GM13976 (cell line): Measurements from ENCODE around the gene ERBIN.
"Not testable (repeated sequence)": the region's sequence is repeated elsewhere in the genome, so short reads cannot be mapped to it uniquely, and the experiment has no call there.

ENCODE experiments used
- DNase-seq: peaks from one replicate; pipeline ENCODE4 v3.0.0; 2012; ENCODE audit warnings: low spot score
- in situ Hi-C: fragments of 300-500 bp; cut with MboI; formaldehyde crosslinking; loops from one replicate; pipeline ENCODE4 v1.12.0; 2022; ENCODE audit warnings: low sequenced_read_pairs, mixed read lengths, inconsistent platforms; ENCODE audit not compliant: unreplicated experiment
- TF ChIP-seq, protein P1 (sequence below): IDR thresholded peaks from 2 replicates; pipeline ENCODE4 v1.5.1; 2012; ENCODE audit warnings: borderline replicate concordance, mild to moderate bottlenecking; ENCODE audit not compliant: insufficient read depth; ENCODE audit errors: extremely low read depth, missing control alignments, control extremely low read depth

Gene ERBIN

DNA sequence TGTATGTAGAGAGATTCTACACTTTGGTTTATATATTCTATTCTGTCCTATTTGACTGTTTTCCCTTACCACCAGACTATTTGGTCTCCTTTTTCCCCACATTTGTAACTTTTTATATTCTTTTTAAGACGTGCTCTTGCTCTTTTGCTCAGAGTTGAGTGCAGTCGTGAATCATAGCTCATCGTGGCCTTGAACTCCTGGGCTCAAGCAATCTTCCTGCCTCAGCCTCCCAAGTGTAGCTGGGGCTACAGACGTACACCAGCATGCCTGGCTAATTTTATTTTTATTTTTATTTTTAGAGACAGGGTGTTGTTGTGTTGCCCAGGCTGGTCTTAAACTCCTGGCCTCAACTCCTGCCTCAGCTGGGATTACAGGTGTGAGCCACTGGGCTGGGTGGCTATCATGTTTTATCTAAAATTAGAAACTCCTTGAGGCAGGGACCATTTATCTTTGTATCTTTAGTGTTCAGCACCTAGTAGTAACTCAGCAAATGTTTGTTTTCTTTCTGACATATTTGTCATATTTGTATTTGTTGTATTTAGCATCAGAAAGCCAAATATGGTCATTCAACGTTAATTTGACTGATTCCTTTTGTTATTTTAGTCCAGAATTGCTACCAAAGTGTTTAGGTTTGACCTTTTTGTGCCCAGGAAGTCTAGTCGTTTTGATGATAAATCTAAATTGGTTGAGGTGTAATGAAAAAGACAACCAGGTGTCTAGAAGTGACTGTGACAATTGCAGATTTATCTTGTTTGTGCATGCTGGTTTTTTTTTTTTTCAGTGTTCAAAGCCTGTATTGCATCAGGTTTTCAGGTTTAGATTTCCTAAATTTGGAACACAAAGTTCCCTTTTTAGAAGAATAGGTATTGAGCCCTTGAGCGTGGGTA lies 44.3 kb downstream of the ERBIN start:
- no peak for DNase-seq
- TF ChIP-seq, protein P1, sequence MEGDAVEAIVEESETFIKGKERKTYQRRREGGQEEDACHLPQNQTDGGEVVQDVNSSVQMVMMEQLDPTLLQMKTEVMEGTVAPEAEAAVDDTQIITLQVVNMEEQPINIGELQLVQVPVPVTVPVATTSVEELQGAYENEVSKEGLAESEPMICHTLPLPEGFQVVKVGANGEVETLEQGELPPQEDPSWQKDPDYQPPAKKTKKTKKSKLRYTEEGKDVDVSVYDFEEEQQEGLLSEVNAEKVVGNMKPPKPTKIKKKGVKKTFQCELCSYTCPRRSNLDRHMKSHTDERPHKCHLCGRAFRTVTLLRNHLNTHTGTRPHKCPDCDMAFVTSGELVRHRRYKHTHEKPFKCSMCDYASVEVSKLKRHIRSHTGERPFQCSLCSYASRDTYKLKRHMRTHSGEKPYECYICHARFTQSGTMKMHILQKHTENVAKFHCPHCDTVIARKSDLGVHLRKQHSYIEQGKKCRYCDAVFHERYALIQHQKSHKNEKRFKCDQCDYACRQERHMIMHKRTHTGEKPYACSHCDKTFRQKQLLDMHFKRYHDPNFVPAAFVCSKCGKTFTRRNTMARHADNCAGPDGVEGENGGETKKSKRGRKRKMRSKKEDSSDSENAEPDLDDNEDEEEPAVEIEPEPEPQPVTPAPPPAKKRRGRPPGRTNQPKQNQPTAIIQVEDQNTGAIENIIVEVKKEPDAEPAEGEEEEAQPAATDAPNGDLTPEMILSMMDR: no peak
- in situ Hi-C loops: no loop called here

DNA sequence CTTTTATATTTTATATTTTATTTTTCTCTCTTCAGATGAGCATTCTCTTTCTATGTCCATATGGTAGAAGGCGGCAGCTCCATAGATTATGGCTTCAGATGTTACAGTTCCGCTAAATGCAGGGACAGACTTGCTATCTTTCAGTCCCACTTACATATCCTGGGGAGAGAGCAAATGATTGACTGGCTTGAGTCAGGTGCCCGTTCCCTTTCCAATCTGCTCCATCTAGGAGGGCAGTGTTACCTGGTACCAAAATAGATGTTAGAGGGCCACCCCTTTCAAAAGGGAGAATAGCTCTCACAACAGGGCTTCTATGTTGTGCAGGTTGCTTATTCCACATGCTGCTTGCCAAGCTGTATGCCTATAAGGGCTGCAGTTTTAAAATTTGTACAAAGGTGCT lies 45.3 kb downstream of the ERBIN start:
- TF ChIP-seq, protein P1: no peak

DNA sequence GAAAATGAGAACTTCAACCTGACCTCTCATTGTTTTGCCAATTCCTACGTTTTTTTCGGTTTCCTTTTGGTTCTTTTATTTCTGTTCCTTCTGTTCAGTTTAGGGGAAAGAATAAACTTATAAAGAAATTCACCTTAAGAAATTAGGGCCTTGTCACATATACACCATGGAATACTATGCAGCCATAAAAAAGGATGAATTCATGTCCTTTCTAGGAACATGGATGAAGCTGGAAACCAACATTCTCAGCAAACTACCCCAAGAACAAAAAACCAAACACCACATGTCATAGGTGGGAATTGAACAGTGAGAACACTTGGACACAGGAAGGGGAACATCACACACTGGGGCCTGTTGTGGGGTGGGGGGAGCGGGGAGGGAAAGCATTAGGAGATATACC lies 46.5 kb downstream of the ERBIN start:
- in situ Hi-C loops, DNase-seq: not testable (repeated sequence)

More for the DNA sequence above, 45.3 kb downstream of the ERBIN start:
- in situ Hi-C loops: no loop called here
- DNase-seq: no peak

DNA sequence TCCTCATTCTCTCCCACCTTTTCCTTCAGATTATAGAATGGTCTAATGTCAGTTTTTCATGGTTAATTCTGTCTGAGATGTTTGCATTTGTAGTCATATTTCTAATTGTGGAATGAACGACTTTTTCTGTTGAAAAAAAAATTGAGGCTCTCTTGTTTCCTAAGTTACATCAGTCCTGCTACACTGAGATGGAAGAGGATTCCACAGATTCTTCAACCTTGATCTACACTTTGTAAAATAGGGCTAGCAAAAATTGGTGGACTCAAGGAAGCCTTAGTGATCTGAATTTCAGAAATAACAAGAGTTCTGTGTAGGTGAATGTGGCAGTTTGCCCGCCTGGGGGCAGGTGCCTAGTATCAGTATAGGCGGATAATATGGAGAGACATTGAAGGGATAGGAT lies 51.9 kb downstream of the ERBIN start:
- in situ Hi-C loops: no loop called here
- TF ChIP-seq, protein P1: no peak

DNA sequence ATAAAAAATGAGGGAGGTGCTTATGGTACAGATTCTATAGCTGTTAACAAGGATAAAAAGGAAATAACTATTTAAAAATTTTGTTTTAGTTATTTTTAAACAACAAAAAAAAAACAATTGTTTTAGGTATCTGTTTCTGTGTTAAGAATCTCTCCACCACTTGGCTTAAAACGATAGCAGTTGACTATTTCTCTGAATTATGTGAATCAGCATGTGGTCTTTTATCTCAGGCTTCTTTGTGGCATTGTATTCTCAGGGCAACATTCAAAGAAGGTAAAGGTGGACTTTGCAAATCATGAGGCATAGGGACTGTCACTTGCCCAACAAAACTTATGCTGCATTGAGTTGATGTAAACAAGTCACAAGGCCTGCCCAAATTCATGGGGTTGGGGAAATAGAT lies 55.2 kb downstream of the ERBIN start:
- in situ Hi-C loops: no loop called here
- TF ChIP-seq, protein P1: no peak
- no peak for DNase-seq

More for the DNA sequence above, 51.9 kb downstream of the ERBIN start:
- DNase-seq: no peak

DNA sequence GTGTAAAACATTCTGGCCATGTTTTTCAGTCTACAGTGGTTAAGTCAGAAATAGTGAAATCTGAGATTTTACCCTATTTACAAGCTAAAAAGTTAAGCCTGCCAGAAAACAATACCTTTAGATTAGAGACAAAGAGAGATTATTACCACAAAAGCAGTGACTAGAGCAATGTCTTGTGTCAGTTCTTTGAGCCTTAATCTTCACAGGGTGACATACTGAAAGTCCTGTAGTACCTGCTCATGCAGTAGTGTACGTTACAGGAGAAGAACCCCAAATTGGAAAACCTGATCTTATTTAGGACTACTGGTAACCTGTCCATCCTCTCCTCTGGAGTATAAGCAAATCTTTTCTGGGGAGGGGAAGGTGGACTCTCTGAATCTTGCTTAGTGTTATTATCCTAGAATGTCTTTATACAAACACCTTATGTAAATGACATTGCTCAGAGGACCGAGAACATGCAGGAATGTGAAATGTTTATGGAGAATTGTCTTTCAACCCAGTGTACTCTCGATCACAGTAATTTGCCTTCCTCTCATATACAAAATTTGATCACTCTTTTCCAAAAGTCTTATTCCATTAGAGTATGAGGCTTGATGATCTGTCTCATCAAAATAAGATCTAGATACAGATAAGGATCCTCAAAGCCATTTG lies 55.7 kb downstream of the ERBIN start:
- DNase-seq: no peak
- in situ Hi-C loops: no loop called here
- TF ChIP-seq, protein P1: no peak

DNA sequence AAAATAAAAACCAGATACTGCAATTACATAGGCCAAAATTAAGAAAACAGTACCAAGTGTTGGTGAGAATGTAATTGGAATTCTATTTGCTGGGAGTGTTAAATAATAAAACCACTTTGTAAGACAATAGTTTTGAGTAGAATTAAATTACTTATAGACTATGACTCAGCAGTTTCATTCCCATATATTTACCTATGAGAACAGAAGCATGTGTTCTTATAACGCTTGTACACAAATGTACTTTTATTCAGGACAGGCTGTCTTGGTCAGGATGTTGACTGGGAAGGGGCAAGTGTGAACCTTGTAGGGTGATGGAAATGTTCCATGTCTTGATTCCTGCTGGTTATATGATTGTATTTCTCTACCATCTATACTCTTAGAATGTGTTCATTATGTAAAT lies 56.3 kb downstream of the ERBIN start:
- DNase-seq: no peak
- TF ChIP-seq, protein P1: no peak
- in situ Hi-C loops: no loop called here
